ENCODE data around the gene NCK2.

NCK2 gene

GRCh38 chr2:105783151-105783738 is 38.5 kb downstream of the NCK2 start:
- TF ChIP-seq CTCF (IDR thresholded peaks at IDR 0.05; ENCODE audit: low read depth, low read length) = no peak
- no peak for DNase-seq (ENCODE audit: extremely low read depth, low read depth)

GRCh38 chr2:105783972-105784371 is 39.3 kb downstream of the NCK2 start:
- TF ChIP-seq CTCF (IDR thresholded peaks at IDR 0.05; ENCODE audit: low read depth, low read length) = no peak
- DNase-seq (ENCODE audit: extremely low read depth, low read depth) = no peak

- no peak for TF ChIP-seq CTCF (IDR thresholded peaks at IDR 0.05; ENCODE audit: low read depth, low read length)
- DNase-seq (ENCODE audit: extremely low read depth, low read depth) = no peak
Measured at GRCh38 chr2:105784589-105784988, 39.9 kb downstream of the NCK2 start.

GRCh38 chr2:105785095-105785847 is 40.6 kb downstream of the NCK2 start:
- no peak for DNase-seq (ENCODE audit: extremely low read depth, low read depth)
- no peak for TF ChIP-seq CTCF (IDR thresholded peaks at IDR 0.05; ENCODE audit: low read depth, low read length)

GRCh38 chr2:105786231-105787230 is 41.8 kb downstream of the NCK2 start:
- TF ChIP-seq CTCF (IDR thresholded peaks at IDR 0.05; ENCODE audit: low read depth, low read length) = no peak
- no peak for DNase-seq (ENCODE audit: extremely low read depth, low read depth)

- no peak for DNase-seq (ENCODE audit: extremely low read depth, low read depth)
- TF ChIP-seq CTCF (IDR thresholded peaks at IDR 0.05; ENCODE audit: low read depth, low read length) = no peak
Measured at GRCh38 chr2:105787376-105788318, 42.9 kb downstream of the NCK2 start.

All from AG09319 (cell line).